ENCODE data around the gene SLC2A9. TPM values are rescaled to one million over a fixed set of nuclear protein-coding genes. Genes with fewer than 3 reads are reported as not detected.

The SLC2A9 gene
- total RNA-seq, 1 donor from 2014 or later, result 3.1 TPM

GRCh38 chr4:9940041-9940440 is 81.3 kb downstream of the SLC2A9 start:
- H3K36me3 Mint-ChIP-seq (ENCODE audit: insufficient read depth), result no peaks in the 10 kb centered on the region
- DNase-seq (ENCODE audit: low spot score, unreplicated experiment), result no peak
- no peaks in the 10 kb centered on the region for H3K4me1 Mint-ChIP-seq (ENCODE audit: low read depth)
- H3K27ac Mint-ChIP-seq, result no peak overlapping the region
- no peaks in the 10 kb centered on the region for H3K27me3 Mint-ChIP-seq
- H3K9me3 Mint-ChIP-seq (ENCODE audit: low read depth), result no peaks in the 10 kb centered on the region
- no peak overlapping the region for H3K4me3 Mint-ChIP-seq (ENCODE audit: low read depth)
- no peak for TF ChIP-seq CTCF (IDR thresholded peaks at IDR 0.05; ENCODE audit: unreplicated experiment)

- peaks cover 2% of the 10 kb centered on the region for H3K27me3 Mint-ChIP-seq
- no peaks in the 10 kb centered on the region for H3K9me3 Mint-ChIP-seq (ENCODE audit: low read depth)
- no peak for TF ChIP-seq CTCF (IDR thresholded peaks at IDR 0.05; ENCODE audit: unreplicated experiment)
- H3K4me3 Mint-ChIP-seq (ENCODE audit: low read depth), result no peak overlapping the region
- H3K27ac Mint-ChIP-seq, result no peak overlapping the region
- no peak for DNase-seq (ENCODE audit: low spot score, unreplicated experiment)
- H3K4me1 Mint-ChIP-seq (ENCODE audit: low read depth), result no peaks in the 10 kb centered on the region
- H3K36me3 Mint-ChIP-seq (ENCODE audit: insufficient read depth), result no peaks in the 10 kb centered on the region
Measured at GRCh38 chr4:9938933-9939332, 82.4 kb downstream of the SLC2A9 start.

- Mint-ChIP-seq H3K36me3 (ENCODE audit: insufficient read depth) (no peaks in the 10 kb centered on the region), H3K27ac (no peak overlapping the region), H3K27me3 (peaks cover 7% of the 10 kb centered on the region), H3K9me3 (ENCODE audit: low read depth) (no peaks in the 10 kb centered on the region), H3K4me3 (ENCODE audit: low read depth) (no peak overlapping the region), H3K4me1 (ENCODE audit: low read depth) (no peaks in the 10 kb centered on the region)
- no peak for DNase-seq (ENCODE audit: low spot score, unreplicated experiment)
- no peak for TF ChIP-seq CTCF (IDR thresholded peaks at IDR 0.05; ENCODE audit: unreplicated experiment)
Measured at GRCh38 chr4:9937078-9937477, 84.2 kb downstream of the SLC2A9 start.

- Mint-ChIP-seq H3K9me3 (ENCODE audit: low read depth) (no peaks in the 10 kb centered on the region), H3K4me1 (ENCODE audit: low read depth) (no peaks in the 10 kb centered on the region), H3K27me3 (peaks cover 7% of the 10 kb centered on the region), H3K4me3 (ENCODE audit: low read depth) (no peak overlapping the region), H3K36me3 (ENCODE audit: insufficient read depth) (no peaks in the 10 kb centered on the region), H3K27ac (no peak overlapping the region)
- TF ChIP-seq CTCF (IDR thresholded peaks at IDR 0.05; ENCODE audit: unreplicated experiment), result no peak
- no peak for DNase-seq (ENCODE audit: low spot score, unreplicated experiment)
Measured at GRCh38 chr4:9936129-9936644, 85.1 kb downstream of the SLC2A9 start.

GRCh38 chr4:9933956-9934355 is 87.3 kb downstream of the SLC2A9 start:
- Mint-ChIP-seq H3K36me3 (ENCODE audit: insufficient read depth) (no peaks in the 10 kb centered on the region), H3K27me3 (peaks cover 22% of the 10 kb centered on the region), H3K9me3 (ENCODE audit: low read depth) (no peaks in the 10 kb centered on the region), H3K27ac (no peak overlapping the region), H3K4me1 (ENCODE audit: low read depth) (no peaks in the 10 kb centered on the region), H3K4me3 (ENCODE audit: low read depth) (no peak overlapping the region)
- DNase-seq (ENCODE audit: low spot score, unreplicated experiment), result no peak
- no peak for TF ChIP-seq CTCF (IDR thresholded peaks at IDR 0.05; ENCODE audit: unreplicated experiment)

Measured in progenitor cell of endocrine pancreas (in vitro differentiated cells).